ENCODE data around the gene SHROOM1.

- no peak for TF ChIP-seq CTCF (conservative IDR thresholded peaks at IDR 0.05; ENCODE audit: low read length)
- no peak for TF ChIP-seq EZH2phosphoT487 (IDR thresholded peaks at IDR 0.05; ENCODE audit: borderline replicate concordance, low read depth, low read length)
Observed at GRCh38 chr5:132822650-132823480, 7.6 kb downstream of the SHROOM1 start.
